Stomach (tissue), 9 donors: Measurements from ENCODE around the gene TGFBR3L. TPM values are rescaled to one million over a fixed set of nuclear protein-coding genes. Genes with fewer than 3 reads are reported as not detected.

ENCODE experiments used
- DNase-seq, 2 donors: peaks; one replicate each; pipeline versions ENCODE4 v3.0.0 to v3.0.0-alpha.2; 2013 to 2019
- H3K27ac ChIP-seq, 5 donors: fragments of 200-600 bp in 4 of 5; sonication (generic) in 4 of 5; one replicate each; pipeline ENCODE4 v1.5.1; 2013 to 2019; ENCODE audit warnings: mild to moderate bottlenecking in 1 of 5, moderate library complexity in 1 of 5
- H3K27me3 ChIP-seq, 3 donors: fragments of 200-600 bp; sonication (generic); one replicate each; pipeline ENCODE4 v1.5.1; 2017 to 2019; ENCODE audit warnings: mixed run types in 1 of 3
- H3K36me3 ChIP-seq, 4 donors: fragments of 200-600 bp; sonication (generic); 1 replicate in 3 of 4; 2 replicates in 1 of 4; pipeline ENCODE4 v1.5.1; 2016 to 2019
- H3K4me1 ChIP-seq, 4 donors: fragments of 200-600 bp; sonication (generic); one replicate each; pipeline ENCODE4 v1.5.1; 2016 to 2019
- H3K4me3 ChIP-seq, 4 donors: fragments of 200-600 bp; sonication (generic) in 3 of 4; one replicate each; pipeline ENCODE4 v1.5.1; 2016 to 2019; ENCODE audit warnings: mild to moderate bottlenecking in 1 of 4
- H3K9me3 ChIP-seq, 4 donors: fragments of 200-600 bp; sonication (generic); one replicate each; pipeline ENCODE4 v1.5.1; 2016 to 2019
- CTCF ChIP-seq, 7 experiments: fragments of 450-650 bp in 4 of 7; fragments of 200-600 bp in 3 of 7; sonication (generic) in 3 of 7; IDR thresholded peaks; one replicate each; pipeline ENCODE4 v1.5.1; 2016 to 2019; ENCODE audit warnings: antibody characterized with exemption in 7 of 7, control low read depth in 2 of 7, mild to moderate bottlenecking in 1 of 7
- EP300 ChIP-seq: sonication (generic); formaldehyde crosslinking; IDR thresholded peaks from one replicate; pipeline ENCODE4 v1.6.1; 2017; ENCODE audit warnings: antibody characterized with exemption
- POLR2A ChIP-seq, 4 donors: fragments of 450-650 bp; IDR thresholded peaks; one replicate each; pipeline ENCODE4 v1.6.1; 2016; ENCODE audit warnings: antibody characterized with exemption in 4 of 4, control low read depth in 2 of 4, mild to moderate bottlenecking in 1 of 4, moderate library complexity in 1 of 4
- POLR2AphosphoS5 ChIP-seq, 3 donors: sonication (generic); formaldehyde crosslinking; IDR thresholded peaks; one replicate each; pipeline ENCODE4 v1.6.1; 2016; ENCODE audit warnings: antibody characterized with exemption in 3 of 3
- WGBS, 5 donors: extraction: QIAGEN DNeasy Blood & Tissue Kit in 3 of 5; methylation state at CpG; one replicate each; pipeline versions ENCODE4 v1.1.5 to v1.1.7; 2013 to 2018; 5-methylcytosine and 5-hydroxymethylcytosine counted together
- intact Hi-C: fragments of 100-400 bp; cut with DNase I; formaldehyde crosslinking; loops from one replicate; pipeline ENCODE4 v1.15.1; 2023; ENCODE audit warnings: low total_unique reads
- polyA plus RNA-seq, 3 donors: library from polyadenylated mRNA; stranded (reverse); fragments of 200-250 nt; gene quantifications; one replicate each; pipeline ENCODE4 v1.2.3, GENCODE V29; 2013
- total RNA-seq, 5 donors: library from RNA; depleted of rRNA; stranded (reverse); fragments of >200 nt; gene quantifications; one replicate each; pipeline versions ENCODE4 v1.1.0 to v1.2.3, GENCODE V29; 2014 to 2016
- donor health status: healthy with polysubstance abuse.
- donor health status: Bipolar disorder and iron deficiency.
- donor health status: healthy.

Gene TGFBR3L
- total and polyA plus RNA-seq, 8 donors, result 1.5 TPM; not detected in 7

DNA sequence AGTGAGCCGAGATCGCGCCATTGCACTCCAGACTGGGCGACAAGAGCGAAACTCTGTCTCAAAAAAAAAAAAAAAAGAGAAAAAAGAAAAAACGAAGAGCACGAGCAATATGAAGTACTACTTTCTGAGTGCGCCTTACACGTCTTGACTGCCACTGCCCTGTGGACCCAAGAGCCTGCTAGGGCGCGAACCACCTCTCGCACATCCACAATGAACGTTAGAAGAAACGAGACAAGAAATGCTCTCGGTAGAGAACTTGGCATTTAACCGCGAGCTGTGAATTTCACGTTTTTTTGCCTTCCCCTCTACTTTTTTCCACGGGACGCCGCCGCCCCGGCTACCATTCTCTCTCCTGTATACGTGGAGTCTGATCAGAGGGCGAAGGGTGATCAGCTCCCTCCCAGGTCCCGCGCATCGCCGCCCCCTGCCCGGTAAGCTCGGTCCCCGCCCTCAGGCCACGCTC lies 28.4 kb downstream of the TGFBR3L start:
- peaks cover 15 to 45% (median 35%) of the 10 kb centered on the region in 4 donors for H3K4me1 ChIP-seq
- H3K36me3 ChIP-seq, result peaks cover 13 to 34% (median 32%) of the 10 kb centered on the region in 4 donors
- H3K27me3 ChIP-seq, result no peaks in the 10 kb centered on the region
- no peak for DNase-seq
- intact Hi-C loops, result no loop called here
- 2 to 4% (median 3%) methylated on average over 30 to 33 of the region's 33 CpGs for WGBS, 5 donors
- TF ChIP-seq POLR2A (IDR thresholded peaks at IDR 0.05) (no peak), POLR2AphosphoS5 (IDR thresholded peaks at IDR 0.05) (no peak), EP300 (no peak), CTCF (IDR thresholded peaks at IDR 0.05) (no peak)
- peak overlapping the region; percentile 70 to 94 (median 81) for H3K4me3 ChIP-seq
- no peaks in the 10 kb centered on the region for H3K9me3 ChIP-seq
- peak overlapping the region; percentile 95 to 100 (median 99) for H3K27ac ChIP-seq

GRCh38 chr19:7943444-7944176 lies 29.0 kb downstream of the TGFBR3L start, which contains the start of gene TIMM44:
Gene TIMM44 (minus strand): TSS chr19:7943666. CDS start chr19:7943651, 15 bp downstream.
- DNase-seq, result peak; percentile 99 to 100
- peak; percentile 80 to 91 (median 85) for TF ChIP-seq POLR2AphosphoS5 (IDR thresholded peaks at IDR 0.05)
- no peak for TF ChIP-seq CTCF (IDR thresholded peaks at IDR 0.05)
- peak in 1 of 4 donors; percentile 53 for TF ChIP-seq POLR2A (IDR thresholded peaks at IDR 0.05)
- peak; percentile 18 for TF ChIP-seq EP300
- peaks cover 7 to 28% (median 26%) of the 10 kb centered on the region in 4 donors for H3K36me3 ChIP-seq

DNA sequence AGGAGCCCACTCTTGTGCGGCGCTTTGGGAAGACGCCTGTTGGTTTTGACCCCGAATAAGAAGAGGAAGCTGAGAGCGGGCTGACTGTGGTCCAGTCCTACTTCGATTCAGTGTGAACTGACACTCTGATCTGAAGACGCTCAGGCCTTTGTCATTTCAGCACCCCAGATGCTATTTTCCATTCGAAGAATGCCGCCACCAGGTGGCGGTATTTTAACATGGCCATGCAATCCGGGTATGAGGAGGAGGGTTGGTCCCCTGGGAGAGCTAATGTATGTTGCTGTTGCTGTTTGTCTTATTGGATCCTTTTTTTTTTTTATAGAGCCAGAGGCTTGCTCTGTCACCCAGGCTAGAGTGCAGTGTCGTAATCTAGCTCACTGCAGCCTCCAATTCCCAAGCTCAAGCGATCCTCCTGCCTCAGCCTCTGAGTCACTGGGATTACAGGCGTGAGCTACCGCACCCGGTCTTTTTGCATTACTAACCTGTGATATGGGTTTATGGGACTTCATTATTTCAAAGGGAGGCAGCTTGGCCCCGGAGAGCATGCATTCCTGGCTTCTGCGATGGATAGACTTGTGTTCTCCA lies 29.6 kb downstream of the TGFBR3L start:
- intact Hi-C loops, result no loop called here
- Histone ChIP-seq H3K4me1 (peaks cover 15 to 44% (median 32%) of the 10 kb centered on the region in 4 donors), H3K4me3 (peak overlapping the region; percentile 70 to 94 (median 81)), H3K9me3 (no peaks in the 10 kb centered on the region), H3K27me3 (no peaks in the 10 kb centered on the region), H3K36me3 (peaks cover 6 to 22% (median 20%) of the 10 kb centered on the region in 4 donors), H3K27ac (peak overlapping the region; percentile 92 to 100 (median 99))
- TF ChIP-seq CTCF (IDR thresholded peaks at IDR 0.05) (peak in 6 of 7 experiments; percentile 59 to 93 (median 88)), POLR2A (IDR thresholded peaks at IDR 0.05) (no peak)
- WGBS, 5 donors, result 24 to 31% (median 28%) methylated on average over 17 to 18 of the region's 18 CpGs
- DNase-seq, result peak; percentile 91 to 96

More at GRCh38 chr19:7943444-7944176, 29.0 kb downstream of the TGFBR3L start, which contains the start of gene TIMM44:
- no peaks in the 10 kb centered on the region for H3K27me3 ChIP-seq
- H3K4me3 ChIP-seq, result peak within 1 kb of the TSS; percentile 70 to 94 (median 81)
- intact Hi-C loops, result no loop called here
- WGBS, 5 donors, result 0 to 1% (median 0%) methylated on average over 32 to 56 of the region's 56 CpGs
- no peaks in the 10 kb centered on the region for H3K9me3 ChIP-seq
- H3K27ac ChIP-seq, result peak within 1 kb of the TSS; percentile 95 to 100 (median 99)
- H3K4me1 ChIP-seq, result peaks cover 15 to 44% (median 35%) of the 10 kb centered on the region in 4 donors

DNA sequence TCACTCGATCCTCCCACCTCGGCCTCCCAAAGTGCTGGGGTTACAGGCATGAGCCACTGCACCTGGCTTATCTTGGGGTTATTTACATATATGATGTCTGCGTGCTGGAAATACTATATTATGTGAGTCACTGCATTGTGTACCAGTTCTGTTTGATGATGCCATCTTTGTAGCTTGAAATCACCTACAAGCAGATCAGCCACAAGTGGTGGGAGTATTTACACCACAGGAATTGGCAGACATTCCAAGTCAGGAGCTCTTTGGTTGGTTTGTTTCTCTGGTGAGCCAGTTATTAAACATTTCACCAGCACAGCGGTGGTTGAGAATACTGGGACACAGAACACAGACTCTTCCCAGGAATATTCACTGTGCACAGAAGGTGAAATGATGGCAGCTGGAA lies 33.3 kb downstream of the TGFBR3L start:
- Histone ChIP-seq H3K4me3 (no peak overlapping the region), H3K9me3 (no peaks in the 10 kb centered on the region), H3K36me3 (no peaks in the 10 kb centered on the region), H3K4me1 (peaks cover under 1 to 13% (median 3%) of the 10 kb centered on the region in 4 donors), H3K27ac (no peak overlapping the region), H3K27me3 (no peaks in the 10 kb centered on the region)
- DNase-seq, result no peak
- TF ChIP-seq CTCF (IDR thresholded peaks at IDR 0.05) (no peak), POLR2AphosphoS5 (IDR thresholded peaks at IDR 0.05) (no peak), EP300 (no peak), POLR2A (IDR thresholded peaks at IDR 0.05) (no peak)
- WGBS, 5 donors, result 82 to 93% (median 86%) methylated on average over 4 of the region's 4 CpGs
- intact Hi-C loops, result loop anchor here (5.0 kb wide), 1 partner anchor 49 kb away; no protein-coding TSS in a partner anchor
